Endothelial cell of umbilical vein (primary cell): ENCODE measurements around the gene NF2. TPM values are rescaled to one million over a fixed set of nuclear protein-coding genes. Genes with fewer than 3 reads are reported as not detected.

Experiments
- BruUV-seq: library from RNA; stranded (reverse); fragments of 400-500 nt; replicated peaks from 2 replicates; lab custom pipeline; 2021; lab: Mats Ljungman, UMichigan
- CTCF ChIA-PET: fragments of 300-600, 350-600 bp; sonication (Branson Sonifier 250); formaldehyde crosslinking; loops from one replicate; lab custom pipeline; 2021; ENCODE audit warnings: antibody characterized with exemption, inconsistent platforms; lab: Charles Lee
- POLR2A ChIA-PET: fragments of 300-600, 350-600 bp; sonication (Branson Sonifier 250); formaldehyde crosslinking; loops from one replicate; lab custom pipeline; 2021; ENCODE audit warnings: antibody characterized with exemption, inconsistent platforms; lab: Charles Lee
- DNase-seq: peaks from one replicate; pipeline ENCODE4 v3.0.0-alpha.2; 2011; ENCODE audit warnings: low read depth, low spot score
- FAIRE-seq: peaks from 2 replicates; lab custom pipeline; 2011; peaks lifted over from hg19 to GRCh38; lab: Jason Lieb, UNC
- H2AFZ ChIP-seq: 2 replicates; pipeline ENCODE4 v1.6.0; 2012; ENCODE audit warnings: low read depth, low read length, control low read depth, inconsistent platforms
- H3K27ac ChIP-seq: 2 replicates; pipeline ENCODE4 v1.5.1; 2011; ENCODE audit warnings: low read depth, mild to moderate bottlenecking, control low read depth, low read length, moderate library complexity; ENCODE audit not compliant: insufficient read depth
- H3K27me3 ChIP-seq, 2 experiments: 2 replicates each; pipeline versions ENCODE4 v1.6.0 to v1.6.1; 2011; ENCODE audit warnings: low read length in 2 of 2, mixed read lengths in 1 of 2; ENCODE audit not compliant: control insufficient read depth in 2 of 2, insufficient read depth in 2 of 2
- H3K36me3 ChIP-seq, 2 experiments: 2 replicates in 1 of 2; 3 replicates in 1 of 2; pipeline ENCODE4 v1.5.1; 2011; ENCODE audit warnings: low read length in 2 of 2, mild to moderate bottlenecking in 1 of 2, moderate library complexity in 1 of 2; ENCODE audit not compliant: control insufficient read depth in 2 of 2, insufficient read depth in 2 of 2; ENCODE audit errors: extremely low read depth in 1 of 2
- H3K4me1 ChIP-seq: 3 replicates; pipeline ENCODE4 v1.5.1; 2011; ENCODE audit warnings: mild to moderate bottlenecking, low read length; ENCODE audit not compliant: control insufficient read depth, insufficient read depth; ENCODE audit errors: extremely low read depth
- H3K4me2 ChIP-seq: 2 replicates; pipeline ENCODE4 v1.6.1; 2011; ENCODE audit warnings: low read length, control low read depth, mixed read lengths; ENCODE audit not compliant: insufficient read depth
- H3K4me3 ChIP-seq, 3 experiments: fragments of 200-600 bp in 1 of 3; sonication (generic), shearing (Covaris generic) in 1 of 3; replicated peaks in 1 of 3; 2 replicates each; pipeline ENCODE4 v1.5.1; 2011 to 2016; ENCODE audit warnings: control low read depth in 3 of 3, low read length in 3 of 3, mild to moderate bottlenecking in 2 of 3, inconsistent platforms in 1 of 3, low read depth in 1 of 3, moderate library complexity in 1 of 3; ENCODE audit not compliant: insufficient read depth in 1 of 3
- H3K79me2 ChIP-seq: 2 replicates; pipeline ENCODE4 v1.6.0; 2012; ENCODE audit warnings: low read length, inconsistent platforms; ENCODE audit not compliant: control insufficient read depth, insufficient read depth
- H3K9ac ChIP-seq: replicated peaks from 2 replicates; pipeline ENCODE3; 2011; ENCODE audit warnings: low read length, control low read depth; ENCODE audit not compliant: insufficient read depth; ENCODE audit errors: extremely low read depth
- H3K9me1 ChIP-seq: replicated peaks from 3 replicates; pipeline ENCODE4 v1.6.0; 2011; ENCODE audit warnings: mild to moderate bottlenecking, low read length; ENCODE audit not compliant: control insufficient read depth, insufficient read depth; ENCODE audit errors: extremely low read depth
- H3K9me3 ChIP-seq: replicated peaks from 2 replicates; pipeline ENCODE4 v1.5.1; 2012; ENCODE audit warnings: low read length, inconsistent platforms; ENCODE audit not compliant: control insufficient read depth, insufficient read depth
- H4K20me1 ChIP-seq: replicated peaks from 2 replicates; pipeline ENCODE3; 2011; ENCODE audit warnings: mild to moderate bottlenecking, low read length; ENCODE audit not compliant: control insufficient read depth, insufficient read depth; ENCODE audit errors: extremely low read depth
- CTCF ChIP-seq, 2 donors: IDR thresholded peaks; 1 replicate in 1 of 2; 2 replicates in 1 of 2; pipeline ENCODE4 v1.5.1; 2011; ENCODE audit warnings: low read length in 2 of 2, mild to moderate bottlenecking in 2 of 2, moderate library complexity in 2 of 2, control low read depth in 1 of 2, inconsistent platforms in 1 of 2, low read depth in 1 of 2; ENCODE audit not compliant: insufficient read depth in 1 of 2; ENCODE audit errors: extremely low read depth in 1 of 2
- EZH2 ChIP-seq: IDR thresholded peaks from 2 replicates; pipeline ENCODE4 v1.6.1; 2012; ENCODE audit warnings: borderline replicate concordance, low read depth, mild to moderate bottlenecking, moderate library complexity, low read length, inconsistent platforms; ENCODE audit not compliant: severe bottlenecking
- FOS ChIP-seq: IDR thresholded peaks from 2 replicates; pipeline ENCODE4 v1.6.1; 2011; ENCODE audit warnings: mild to moderate bottlenecking, low read length, moderate library complexity, borderline replicate concordance; ENCODE audit not compliant: insufficient read depth
- GATA2 ChIP-seq: IDR thresholded peaks from 2 replicates; pipeline ENCODE4 v1.7.0; 2011; ENCODE audit warnings: low read depth, mild to moderate bottlenecking, moderate library complexity, mixed read lengths, low read length; ENCODE audit not compliant: insufficient read length, insufficient read depth
- JUN ChIP-seq: IDR thresholded peaks from 2 replicates; pipeline ENCODE4 v1.6.1; 2011; ENCODE audit warnings: borderline replicate concordance, low read depth; ENCODE audit not compliant: insufficient read length, insufficient read depth
- MYC ChIP-seq: IDR thresholded peaks from one replicate; pipeline ENCODE4 v1.6.1; 2011; ENCODE audit warnings: mild to moderate bottlenecking, low read depth, low read length
- POLR2A ChIP-seq: IDR thresholded peaks from 2 replicates; pipeline ENCODE4 v1.6.1; 2012; ENCODE audit warnings: low read depth, mild to moderate bottlenecking, control low read depth, low read length
- POLR2AphosphoS5 ChIP-seq: IDR thresholded peaks from 2 replicates; pipeline ENCODE4 v1.6.1; 2012; ENCODE audit warnings: low read depth, mild to moderate bottlenecking, control low read depth, low read length, moderate library complexity; ENCODE audit not compliant: insufficient read depth
- dilution Hi-C: fragments of 300-500 bp; cut with MboI; formaldehyde crosslinking; loops from one replicate; pipeline ENCODE4 v1.15.0; 2019; ENCODE audit warnings: low sequenced_read_pairs; ENCODE audit not compliant: extremely low pct_ligation_motif_present
- intact Hi-C: fragments of 100-400 bp; cut with micrococcal nuclease; formaldehyde crosslinking; loops from one replicate; pipeline ENCODE4 v1.10.0; 2022
- polyA plus RNA-seq, 4 experiments: library from polyadenylated mRNA; depleted of rRNA in 3 of 4; stranded (reverse) in 3 of 4; unstranded in 1 of 4; fragments of >200 nt; gene quantifications; 2 replicates each; pipeline versions ENCODE4 v1.2.1 to v1.2.3, GENCODE V29; 2011 to 2012; ENCODE audit warnings: missing spikeins in 1 of 4
- total RNA-seq: library from RNA; stranded (reverse); gene quantifications from 2 replicates; pipeline ENCODE4 v1.2.3, GENCODE V29; 2021
- TF ChIP-seq, protein P1 (sequence below): IDR thresholded peaks from 2 replicates; pipeline ENCODE4 v1.6.1; 2011; ENCODE audit not compliant: insufficient read depth, insufficient read length

The NF2 gene
- total and polyA plus RNA-seq, 2 donors (not counting 3 experiments of a cell fraction or from before 2014, with no cell fraction given): 27.8 to 115 TPM

DNA sequence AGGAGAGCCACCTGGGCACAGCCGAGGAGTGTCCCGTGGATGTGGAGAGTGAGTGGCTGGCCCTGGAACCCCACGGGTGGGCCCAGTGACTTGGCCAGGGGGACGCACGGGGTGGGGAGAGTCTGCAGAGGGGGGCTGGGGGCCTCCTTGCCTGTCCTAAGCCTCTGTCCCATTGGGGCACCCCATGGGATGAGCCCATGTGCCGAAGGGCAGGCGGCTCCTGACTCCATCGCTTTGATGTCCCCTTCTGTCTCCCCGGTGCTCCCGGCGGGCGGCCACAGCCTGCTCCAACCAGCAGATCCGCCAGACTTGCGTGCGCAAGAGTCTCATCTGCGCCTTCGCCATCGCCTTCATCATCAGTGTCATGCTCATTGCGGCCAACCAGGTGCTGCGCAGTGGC, 125.7 kb downstream of the NF2 start:
- H3K9me3 ChIP-seq: no peaks in the 10 kb centered on the region
- H3K4me2 ChIP-seq: no peak overlapping the region
- H3K9me1 ChIP-seq: no peaks in the 10 kb centered on the region
- no peak for FAIRE-seq
- no peak overlapping the region for H3K9ac ChIP-seq
- peaks cover 0 to 2% of the 10 kb centered on the region in 2 experiments for H3K36me3 ChIP-seq
- no peaks in the 10 kb centered on the region for H3K4me1 ChIP-seq
- H3K27ac ChIP-seq: no peak overlapping the region
- no peak overlapping the region for H2AFZ ChIP-seq
- H4K20me1 ChIP-seq: no peaks in the 10 kb centered on the region
- no peaks in the 10 kb centered on the region for H3K27me3 ChIP-seq
- dilution Hi-C loops (no loop called here), intact Hi-C loops (loop anchor here (5.0 kb wide), 1 partner anchor 278 kb away; no protein-coding TSS in a partner anchor)
- no peaks in the 10 kb centered on the region for H3K79me2 ChIP-seq
- DNase-seq: no peak
- ChIA-PET POLR2A (no interaction called here), CTCF (no interaction called here)
- H3K4me3 ChIP-seq: no peak overlapping the region
- BruUV-seq: no TSS peak
- no peak for TF ChIP-seq GATA2
- no peak for TF ChIP-seq EZH2

- H3K27ac ChIP-seq: no peak overlapping the region
- H3K27me3 ChIP-seq: no peaks in the 10 kb centered on the region
- no peak overlapping the region for H3K9ac ChIP-seq
- dilution Hi-C loops: no loop called here
- no peak overlapping the region for H3K4me3 ChIP-seq
- peaks cover 0 to 2% of the 10 kb centered on the region in 2 experiments for H3K36me3 ChIP-seq
- DNase-seq: no peak
- H4K20me1 ChIP-seq: no peaks in the 10 kb centered on the region
- no peaks in the 10 kb centered on the region for H3K9me1 ChIP-seq
- no peak overlapping the region for H3K4me2 ChIP-seq
- ChIA-PET CTCF (interaction anchor here (1.2 to 1.4 kb wide), 2 partner anchors 31 to 358 kb away, joined by 3 to 4 read pairs; no protein-coding TSS in a partner anchor), POLR2A (no interaction called here)
- BruUV-seq: no TSS peak
- TF ChIP-seq, protein P1, sequence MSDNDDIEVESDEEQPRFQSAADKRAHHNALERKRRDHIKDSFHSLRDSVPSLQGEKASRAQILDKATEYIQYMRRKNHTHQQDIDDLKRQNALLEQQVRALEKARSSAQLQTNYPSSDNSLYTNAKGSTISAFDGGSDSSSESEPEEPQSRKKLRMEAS: no peak
- no peak for TF ChIP-seq FOS
- TF ChIP-seq JUN: no peak
- no peak for TF ChIP-seq POLR2AphosphoS5
- no peak for TF ChIP-seq EZH2
- no peak for TF ChIP-seq POLR2A
- TF ChIP-seq GATA2: no peak
- TF ChIP-seq MYC: no peak
- no peak for TF ChIP-seq CTCF (IDR thresholded peaks at IDR 0.05; ENCODE audit: extremely low read depth in 1 of 2, insufficient read depth in 1 of 2, low read depth in 1 of 2, low read length in 2 of 2)
- H3K79me2 ChIP-seq: no peaks in the 10 kb centered on the region
- no peaks in the 10 kb centered on the region for H3K4me1 ChIP-seq
- H3K9me3 ChIP-seq: no peaks in the 10 kb centered on the region
- intact Hi-C loops: no loop called here
- H2AFZ ChIP-seq: no peak overlapping the region
- no peak for FAIRE-seq
Observed at GRCh38 chr22:29731058-29731850, 127.8 kb downstream of the NF2 start.
